ENCODE measurements around the gene GALNTL6. TPM values are rescaled to one million over a fixed set of nuclear protein-coding genes. Genes with fewer than 3 reads are reported as not detected.

Gene GALNTL6
- total RNA-seq, 1 experiment from 2014 or later = not detected

DNA sequence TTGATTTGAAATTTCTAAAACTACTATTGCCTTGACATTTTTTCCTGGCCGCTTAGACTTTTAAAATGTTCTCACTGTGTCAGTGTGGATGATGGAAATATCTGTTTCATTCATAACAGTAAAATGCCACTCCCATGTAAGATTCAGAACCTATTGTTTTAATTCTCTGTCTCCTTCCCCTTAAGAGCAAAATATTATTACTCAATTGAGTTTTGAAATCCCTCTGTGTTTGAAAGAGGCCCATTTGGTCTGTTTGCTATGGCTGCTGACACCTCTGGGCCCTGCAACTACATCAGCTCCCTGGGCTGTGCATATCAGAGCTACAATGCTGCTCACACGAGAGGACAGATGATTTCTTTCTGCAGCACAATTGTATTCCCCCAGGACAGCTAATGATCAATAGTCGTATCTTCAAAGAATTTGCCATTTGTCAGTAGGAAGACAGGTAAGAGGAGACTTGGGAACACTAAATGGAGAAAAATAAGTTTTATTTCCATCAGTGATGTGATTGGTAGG lies 967.4 kb downstream of the GALNTL6 start:
- Histone ChIP-seq H4K20me1 (ENCODE audit: insufficient read depth) (no peaks in the 10 kb centered on the region), H3K27ac (ENCODE audit: low read depth, low read length) (no peak overlapping the region), H3K4me2 (ENCODE audit: low read length) (no peak overlapping the region), H3K9me2 (ENCODE audit: insufficient read depth) (no peaks in the 10 kb centered on the region), H3K4me3 (replicated peaks in 1 of 2; ENCODE audit: low read depth in 1 of 2, low read length in 2 of 2) (no peak overlapping the region), H3K36me3 (ENCODE audit: control insufficient read depth in 1 of 2, insufficient read depth in 2 of 2, low read length in 2 of 2) (no peaks in the 10 kb centered on the region), H3K9ac (ENCODE audit: low read length) (no peak overlapping the region), H3K4me1 (ENCODE audit: control insufficient read depth in 1 of 2, insufficient read depth in 2 of 2, low read length in 2 of 2) (no peaks in the 10 kb centered on the region), H3K27me3 (ENCODE audit: insufficient read depth, low read length) (no peaks in the 10 kb centered on the region), H3K79me2 (ENCODE audit: insufficient read depth, low read length) (no peaks in the 10 kb centered on the region), H2AFZ (ENCODE audit: low read depth, low read length, poor library complexity, severe bottlenecking) (no peak overlapping the region), H3K9me3 (ENCODE audit: control insufficient read depth in 1 of 2, insufficient read depth in 1 of 2, low read depth in 1 of 2, low read length in 2 of 2) (no peaks in the 10 kb centered on the region)
- ChIA-PET RAD21 (ENCODE audit: low non-redundant PET in 1 of 2, low total read pairs in 2 of 2, uncharacterized antibody in 2 of 2, unreplicated experiment in 2 of 2) (no interaction called here), POLR2A (no interaction called here), CTCF (no interaction called here)
- no peak for DNase-seq (ENCODE audit: low read depth, low spot score)
- BruUV-seq (replicated peaks) = no TSS peak
- no peak for ATAC-seq
- intact Hi-C loops (cut with micrococcal nuclease) = no loop called here
- no peak for TF ChIP-seq FOSL1 (IDR thresholded peaks at IDR 0.05; ENCODE audit: low read depth)
- TF ChIP-seq ZFX (IDR thresholded peaks at IDR 0.05) = no peak
- no peak for TF ChIP-seq CEBPB (IDR thresholded peaks at IDR 0.05; ENCODE audit: low read depth)
- no peak for TF ChIP-seq SP1 (IDR thresholded peaks at IDR 0.05; ENCODE audit: low read depth)
- TF ChIP-seq POLR2AphosphoS5 (IDR thresholded peaks at IDR 0.05; ENCODE audit: low read depth, low read length) = no peak
- no peak for TF ChIP-seq RAD21 (IDR thresholded peaks at IDR 0.05; ENCODE audit: low read depth)
- no peak for TF ChIP-seq SRF (IDR thresholded peaks at IDR 0.05; ENCODE audit: low read depth)
- TF ChIP-seq EGR1 (IDR thresholded peaks at IDR 0.05; ENCODE audit: low read depth) = no peak
- no peak for TF ChIP-seq ELF1 (IDR thresholded peaks at IDR 0.05; ENCODE audit: borderline replicate concordance, low read depth)
- TF ChIP-seq YY1 (IDR thresholded peaks at IDR 0.05; ENCODE audit: extremely low read depth, insufficient replicate concordance, low read depth, low read length) = no peak
- TF ChIP-seq, protein P1, sequence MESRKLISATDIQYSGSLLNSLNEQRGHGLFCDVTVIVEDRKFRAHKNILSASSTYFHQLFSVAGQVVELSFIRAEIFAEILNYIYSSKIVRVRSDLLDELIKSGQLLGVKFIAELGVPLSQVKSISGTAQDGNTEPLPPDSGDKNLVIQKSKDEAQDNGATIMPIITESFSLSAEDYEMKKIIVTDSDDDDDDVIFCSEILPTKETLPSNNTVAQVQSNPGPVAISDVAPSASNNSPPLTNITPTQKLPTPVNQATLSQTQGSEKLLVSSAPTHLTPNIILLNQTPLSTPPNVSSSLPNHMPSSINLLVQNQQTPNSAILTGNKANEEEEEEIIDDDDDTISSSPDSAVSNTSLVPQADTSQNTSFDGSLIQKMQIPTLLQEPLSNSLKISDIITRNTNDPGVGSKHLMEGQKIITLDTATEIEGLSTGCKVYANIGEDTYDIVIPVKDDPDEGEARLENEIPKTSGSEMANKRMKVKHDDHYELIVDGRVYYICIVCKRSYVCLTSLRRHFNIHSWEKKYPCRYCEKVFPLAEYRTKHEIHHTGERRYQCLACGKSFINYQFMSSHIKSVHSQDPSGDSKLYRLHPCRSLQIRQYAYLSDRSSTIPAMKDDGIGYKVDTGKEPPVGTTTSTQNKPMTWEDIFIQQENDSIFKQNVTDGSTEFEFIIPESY (IDR thresholded peaks at IDR 0.05; ENCODE audit: extremely low read depth, insufficient replicate concordance, low read length) = no peak
- TF ChIP-seq SIN3A (IDR thresholded peaks at IDR 0.05; ENCODE audit: low read depth) = no peak
- TF ChIP-seq, protein P2, sequence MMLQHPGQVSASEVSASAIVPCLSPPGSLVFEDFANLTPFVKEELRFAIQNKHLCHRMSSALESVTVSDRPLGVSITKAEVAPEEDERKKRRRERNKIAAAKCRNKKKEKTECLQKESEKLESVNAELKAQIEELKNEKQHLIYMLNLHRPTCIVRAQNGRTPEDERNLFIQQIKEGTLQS (IDR thresholded peaks at IDR 0.05) = no peak
- TF ChIP-seq JUND (IDR thresholded peaks at IDR 0.05) = no peak
- TF ChIP-seq EZH2phosphoT487 (IDR thresholded peaks at IDR 0.05; ENCODE audit: borderline replicate concordance) = no peak
- TF ChIP-seq POLR2A (IDR thresholded peaks at IDR 0.05; ENCODE audit: borderline replicate concordance, extremely low read depth, insufficient read depth, insufficient read length) = no peak
- TF ChIP-seq, protein P3, sequence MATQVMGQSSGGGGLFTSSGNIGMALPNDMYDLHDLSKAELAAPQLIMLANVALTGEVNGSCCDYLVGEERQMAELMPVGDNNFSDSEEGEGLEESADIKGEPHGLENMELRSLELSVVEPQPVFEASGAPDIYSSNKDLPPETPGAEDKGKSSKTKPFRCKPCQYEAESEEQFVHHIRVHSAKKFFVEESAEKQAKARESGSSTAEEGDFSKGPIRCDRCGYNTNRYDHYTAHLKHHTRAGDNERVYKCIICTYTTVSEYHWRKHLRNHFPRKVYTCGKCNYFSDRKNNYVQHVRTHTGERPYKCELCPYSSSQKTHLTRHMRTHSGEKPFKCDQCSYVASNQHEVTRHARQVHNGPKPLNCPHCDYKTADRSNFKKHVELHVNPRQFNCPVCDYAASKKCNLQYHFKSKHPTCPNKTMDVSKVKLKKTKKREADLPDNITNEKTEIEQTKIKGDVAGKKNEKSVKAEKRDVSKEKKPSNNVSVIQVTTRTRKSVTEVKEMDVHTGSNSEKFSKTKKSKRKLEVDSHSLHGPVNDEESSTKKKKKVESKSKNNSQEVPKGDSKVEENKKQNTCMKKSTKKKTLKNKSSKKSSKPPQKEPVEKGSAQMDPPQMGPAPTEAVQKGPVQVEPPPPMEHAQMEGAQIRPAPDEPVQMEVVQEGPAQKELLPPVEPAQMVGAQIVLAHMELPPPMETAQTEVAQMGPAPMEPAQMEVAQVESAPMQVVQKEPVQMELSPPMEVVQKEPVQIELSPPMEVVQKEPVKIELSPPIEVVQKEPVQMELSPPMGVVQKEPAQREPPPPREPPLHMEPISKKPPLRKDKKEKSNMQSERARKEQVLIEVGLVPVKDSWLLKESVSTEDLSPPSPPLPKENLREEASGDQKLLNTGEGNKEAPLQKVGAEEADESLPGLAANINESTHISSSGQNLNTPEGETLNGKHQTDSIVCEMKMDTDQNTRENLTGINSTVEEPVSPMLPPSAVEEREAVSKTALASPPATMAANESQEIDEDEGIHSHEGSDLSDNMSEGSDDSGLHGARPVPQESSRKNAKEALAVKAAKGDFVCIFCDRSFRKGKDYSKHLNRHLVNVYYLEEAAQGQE (IDR thresholded peaks at IDR 0.05; ENCODE audit: low read depth) = no peak
- TF ChIP-seq, protein P4, sequence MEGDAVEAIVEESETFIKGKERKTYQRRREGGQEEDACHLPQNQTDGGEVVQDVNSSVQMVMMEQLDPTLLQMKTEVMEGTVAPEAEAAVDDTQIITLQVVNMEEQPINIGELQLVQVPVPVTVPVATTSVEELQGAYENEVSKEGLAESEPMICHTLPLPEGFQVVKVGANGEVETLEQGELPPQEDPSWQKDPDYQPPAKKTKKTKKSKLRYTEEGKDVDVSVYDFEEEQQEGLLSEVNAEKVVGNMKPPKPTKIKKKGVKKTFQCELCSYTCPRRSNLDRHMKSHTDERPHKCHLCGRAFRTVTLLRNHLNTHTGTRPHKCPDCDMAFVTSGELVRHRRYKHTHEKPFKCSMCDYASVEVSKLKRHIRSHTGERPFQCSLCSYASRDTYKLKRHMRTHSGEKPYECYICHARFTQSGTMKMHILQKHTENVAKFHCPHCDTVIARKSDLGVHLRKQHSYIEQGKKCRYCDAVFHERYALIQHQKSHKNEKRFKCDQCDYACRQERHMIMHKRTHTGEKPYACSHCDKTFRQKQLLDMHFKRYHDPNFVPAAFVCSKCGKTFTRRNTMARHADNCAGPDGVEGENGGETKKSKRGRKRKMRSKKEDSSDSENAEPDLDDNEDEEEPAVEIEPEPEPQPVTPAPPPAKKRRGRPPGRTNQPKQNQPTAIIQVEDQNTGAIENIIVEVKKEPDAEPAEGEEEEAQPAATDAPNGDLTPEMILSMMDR (IDR thresholded peaks at IDR 0.05 in 2 of 3, conservative IDR thresholded peaks at IDR 0.05 in 1 of 3; ENCODE audit: borderline replicate concordance in 1 of 3, insufficient read depth in 1 of 3, low read depth in 2 of 3, low read length in 2 of 3) = no peak
- no peak for TF ChIP-seq EZH2 (IDR thresholded peaks at IDR 0.05)
